Posterior cingulate gyrus (tissue), 11 donors: Measurements from ENCODE around the gene TUBB2B.
"Not testable (repeated sequence)": the region's sequence is repeated elsewhere in the genome, so short reads cannot be mapped to it uniquely, and the experiment has no call there.

Experiments used
- DNase-seq, 10 donors: peaks; one replicate each; pipeline versions ENCODE4 v3.0.0 to v3.0.0-alpha.2; 2020 to 2021; ENCODE audit warnings: mixed read lengths in 3 of 10
- intact Hi-C: fragments of 100-400 bp; cut with DNase I; formaldehyde crosslinking; loops from one replicate; pipeline ENCODE4 v1.15.1; 2023

Gene TUBB2B

DNA sequence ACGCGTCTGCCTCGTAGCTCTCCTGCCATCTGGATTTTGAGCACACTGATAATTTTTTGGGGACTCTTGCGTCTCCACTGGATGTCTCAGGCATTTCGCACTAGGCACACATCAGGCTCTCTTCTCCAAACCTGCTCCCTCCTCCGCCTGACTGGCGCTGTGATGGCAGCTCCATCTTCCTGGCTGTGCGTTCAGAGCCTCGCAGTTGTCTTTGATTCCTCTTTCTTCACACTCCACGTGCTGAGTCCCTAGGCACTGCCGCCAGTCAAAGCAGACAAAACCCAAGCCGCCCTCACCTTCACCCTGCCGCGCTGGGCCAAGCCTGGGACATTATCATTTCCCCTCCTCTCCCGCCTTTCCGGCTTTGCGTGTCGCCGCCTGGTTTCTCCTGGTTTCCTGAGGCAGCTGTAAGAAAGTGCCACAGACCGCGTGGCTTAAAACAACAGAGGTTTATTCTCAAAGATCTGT lies 32.1 kb upstream of the TUBB2B start:
- DNase-seq: peak in 4 of 10 donors; percentile 39 to 90 (median 50)
- intact Hi-C loops: loop anchor here (5.0 to 10.0 kb wide), 2 partner anchors 192 to 265 kb away; partner anchors contain the start of genes NQO2 and RIPK1

GRCh38 chr6:3258720-3259490 lies 31.5 kb upstream of the TUBB2B start, which contains the start of gene PSMG4:
TSS of gene PSMG4 (plus strand) at chr6:3258947. CDS start at chr6:3259023, 76 bp downstream.
- DNase-seq: peak; percentile 88 to 99 (median 94)
- intact Hi-C loops: loop anchor here (5.0 to 10.0 kb wide), 2 partner anchors 192 to 264 kb away; partner anchors contain the start of genes NQO2 and RIPK1

DNA sequence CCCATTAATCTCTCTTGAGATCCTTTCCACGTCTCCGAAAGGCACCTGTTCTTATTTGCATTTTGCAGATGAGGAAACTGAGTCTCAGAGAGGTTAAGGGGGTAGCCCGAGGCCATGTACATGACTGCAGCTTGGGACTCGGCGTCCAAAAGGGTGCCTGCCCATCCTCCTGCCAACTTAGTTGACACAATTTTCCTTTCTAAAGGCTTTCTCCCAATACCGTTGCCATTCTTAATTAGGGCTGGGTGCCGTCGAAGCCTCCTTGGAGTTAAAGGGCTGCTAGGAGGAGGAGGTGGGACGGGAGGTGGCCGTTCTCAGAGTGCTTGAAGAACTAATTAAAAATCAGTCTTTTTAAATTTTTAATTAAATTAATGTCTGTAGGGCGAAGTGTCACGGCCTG lies 30.7 kb upstream of the TUBB2B start:
- intact Hi-C loops: loop anchor here (5.0 to 10.0 kb wide), 2 partner anchors 191 to 263 kb away; partner anchors contain the start of genes NQO2 and RIPK1
- DNase-seq: peak in 1 of 10 donors; percentile 72

DNA sequence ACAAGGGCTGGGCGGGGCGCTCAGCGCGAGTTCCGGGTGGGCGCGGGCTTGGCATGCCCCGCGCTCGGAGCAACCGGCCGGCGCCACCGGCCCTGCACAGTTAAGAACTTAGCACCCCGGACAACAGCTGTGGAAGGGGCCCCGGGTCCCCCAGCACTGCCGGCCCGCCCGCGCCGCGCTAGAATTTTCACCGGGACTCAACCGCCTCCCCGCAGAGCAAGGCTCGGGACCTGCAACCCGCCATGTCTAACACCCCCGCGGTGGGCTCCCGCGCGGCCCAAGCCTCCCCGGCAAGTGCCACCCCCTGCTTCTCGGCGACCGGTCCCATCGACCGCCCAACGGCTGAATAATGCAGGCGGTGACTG lies 26.1 kb upstream of the TUBB2B start:
- intact Hi-C loops: loop anchor here (5.0 to 10.0 kb wide), 2 partner anchors 91 to 259 kb away; partner anchors contain the start of gene NQO2

GRCh38 chr6:3252861-3253596 lies 25.6 kb upstream of the TUBB2B start:
- DNase-seq: no peak
- intact Hi-C loops: loop anchor here (5.0 to 10.0 kb wide), 2 partner anchors 91 to 258 kb away; partner anchors contain the start of gene NQO2

More for the DNA sequence above, 26.1 kb upstream of the TUBB2B start:
- DNase-seq: no peak

GRCh38 chr6:3252369-3252768 lies 24.9 kb upstream of the TUBB2B start:
- DNase-seq: no peak
- intact Hi-C loops: loop anchor here (5.0 to 10.0 kb wide), 2 partner anchors 90 to 258 kb away; partner anchors contain the start of gene NQO2

- intact Hi-C loops: loop anchor here (2.0 to 10.0 kb wide), 3 partner anchors 89 to 257 kb away; partner anchors contain the start of gene NQO2
- peak; percentile 82 to 97 (median 90) for DNase-seq
Observed at GRCh38 chr6:3251462-3252314, 24.2 kb upstream of the TUBB2B start.

- intact Hi-C loops: loop anchor here (2.0 to 10.0 kb wide), 3 partner anchors 88 to 255 kb away; partner anchors contain the start of gene NQO2
- DNase-seq: no peak
Observed at GRCh38 chr6:3250231-3250675, 22.8 kb upstream of the TUBB2B start.

- no peak for DNase-seq
- intact Hi-C loops: loop anchor here (2.0 to 10.0 kb wide), 3 partner anchors 88 to 255 kb away; partner anchors contain the start of gene NQO2
Observed at GRCh38 chr6:3249821-3250220, 22.4 kb upstream of the TUBB2B start.

DNA sequence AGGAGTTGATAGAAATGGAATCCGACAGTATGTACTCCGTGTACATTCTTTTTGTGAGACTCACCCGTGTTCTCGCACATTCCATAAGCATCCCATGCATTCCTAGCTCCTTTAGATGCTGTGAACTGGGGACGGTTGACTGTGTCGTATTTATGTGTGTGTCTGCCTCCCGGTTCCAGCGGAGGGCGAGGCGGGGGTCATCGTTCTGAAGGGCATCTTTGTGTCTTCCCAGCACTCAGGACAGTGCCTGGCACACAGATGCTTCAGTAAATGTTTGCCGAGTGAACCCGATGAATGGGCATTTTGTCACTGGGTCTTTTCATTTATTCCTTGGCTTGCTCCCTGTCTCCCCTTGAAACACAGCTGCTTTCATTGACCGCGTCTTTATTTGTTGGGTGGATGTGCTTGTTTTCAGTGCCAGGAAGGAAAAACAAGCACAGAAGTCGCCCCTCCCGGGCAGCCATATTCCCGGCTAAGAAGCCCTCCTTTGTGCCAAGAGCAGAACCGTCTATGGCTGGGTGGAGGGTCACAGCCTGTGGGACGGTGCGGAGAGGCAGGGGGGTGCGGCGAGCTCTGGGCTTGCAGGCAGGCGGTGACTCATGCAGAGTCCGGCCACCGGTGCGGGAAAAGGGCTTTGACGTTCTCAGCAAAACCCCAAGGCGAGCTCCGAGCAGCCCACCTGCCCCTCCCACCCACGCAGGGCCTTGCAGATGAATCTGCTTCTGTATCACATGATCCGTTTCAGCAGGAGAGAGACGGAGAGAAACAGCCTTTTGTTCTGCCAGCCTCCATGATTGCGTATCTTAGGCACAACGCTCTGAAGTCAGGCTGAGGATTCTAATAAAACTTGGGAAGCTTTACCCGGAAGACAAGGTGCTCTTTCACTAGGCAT lies 20.0 kb upstream of the TUBB2B start:
- intact Hi-C loops: no loop called here
- peak; percentile 70 to 97 (median 84) for DNase-seq

DNA sequence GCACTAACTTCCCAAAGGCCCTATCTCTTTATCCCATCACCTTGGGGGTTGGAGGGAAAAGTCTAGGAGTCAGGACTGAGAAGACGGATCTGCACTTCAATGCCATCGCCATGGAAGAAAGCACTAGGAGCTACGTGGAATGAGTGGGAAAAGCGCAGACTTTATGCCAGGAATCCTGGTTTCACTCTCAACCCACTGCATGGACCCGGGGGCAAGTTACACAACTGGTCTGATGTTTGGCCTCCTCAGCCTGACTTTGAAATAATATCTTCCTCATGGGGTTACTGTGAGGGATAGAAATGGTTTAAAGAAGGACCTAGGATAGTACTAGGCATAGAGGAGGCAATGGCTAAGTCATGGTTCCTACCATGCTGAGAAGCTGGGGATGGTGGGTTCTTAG lies 17.8 kb upstream of the TUBB2B start:
- no peak for DNase-seq
- intact Hi-C loops: no loop called here

DNA sequence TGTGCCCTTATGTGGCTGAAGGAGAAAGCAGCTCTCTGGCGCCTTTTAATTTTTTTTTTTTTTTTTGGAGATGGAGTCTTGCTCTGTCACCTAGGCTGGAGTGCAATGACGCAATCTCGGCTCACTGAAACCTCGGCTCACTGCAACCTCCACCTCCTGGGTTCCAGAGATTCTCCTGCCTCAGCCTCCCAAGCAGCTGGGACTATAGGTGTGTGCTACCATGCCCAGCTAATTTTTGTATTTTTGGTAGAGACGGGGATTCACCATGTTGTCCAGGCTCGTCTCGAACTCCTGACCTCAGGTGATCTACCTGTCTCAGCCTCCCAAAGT lies 17.3 kb upstream of the TUBB2B start:
- intact Hi-C loops, DNase-seq: not testable (repeated sequence)

GRCh38 chr6:3244003-3244831 lies 16.8 kb upstream of the TUBB2B start:
- no peak for DNase-seq
- intact Hi-C loops: no loop called here

GRCh38 chr6:3242768-3243167 lies 15.3 kb upstream of the TUBB2B start:
- intact Hi-C loops: no loop called here
- no peak for DNase-seq

- intact Hi-C loops, DNase-seq: not testable (repeated sequence)
Observed at GRCh38 chr6:3241745-3242144, 14.3 kb upstream of the TUBB2B start.

DNA sequence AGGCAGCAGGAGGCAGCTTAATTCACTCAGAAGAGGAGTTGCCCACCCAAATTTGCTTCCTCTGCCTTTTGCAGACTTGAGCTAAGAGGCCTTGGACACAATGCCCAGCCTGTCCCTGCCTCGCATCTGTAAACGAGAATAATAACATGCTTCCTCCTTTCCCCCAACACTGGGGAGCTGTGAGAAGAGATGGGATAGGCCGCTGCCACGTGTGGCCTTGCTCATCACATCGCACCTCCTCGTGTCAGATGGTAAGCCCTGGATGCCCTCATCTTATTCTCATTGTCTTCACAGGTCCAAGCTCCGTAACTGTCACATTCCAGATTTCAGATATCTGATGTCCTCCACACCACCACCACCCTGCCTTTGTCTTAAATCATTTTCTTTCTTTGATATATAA lies 13.1 kb upstream of the TUBB2B start:
- no peak for DNase-seq
- intact Hi-C loops: no loop called here

- intact Hi-C loops: no loop called here
- DNase-seq: no peak
Observed at GRCh38 chr6:3239110-3239830, 11.8 kb upstream of the TUBB2B start.
